Measurements from ENCODE around the gene CRPPA. TPM values are rescaled to one million over a fixed set of nuclear protein-coding genes. Genes with fewer than 3 reads are reported as not detected.

The CRPPA gene
- total and polyA plus RNA-seq, 2 of the 13 experiments (the other 11 are each of a cell fraction or from before 2014, with no cell fraction given): 0.16 to 1.3 TPM

DNA sequence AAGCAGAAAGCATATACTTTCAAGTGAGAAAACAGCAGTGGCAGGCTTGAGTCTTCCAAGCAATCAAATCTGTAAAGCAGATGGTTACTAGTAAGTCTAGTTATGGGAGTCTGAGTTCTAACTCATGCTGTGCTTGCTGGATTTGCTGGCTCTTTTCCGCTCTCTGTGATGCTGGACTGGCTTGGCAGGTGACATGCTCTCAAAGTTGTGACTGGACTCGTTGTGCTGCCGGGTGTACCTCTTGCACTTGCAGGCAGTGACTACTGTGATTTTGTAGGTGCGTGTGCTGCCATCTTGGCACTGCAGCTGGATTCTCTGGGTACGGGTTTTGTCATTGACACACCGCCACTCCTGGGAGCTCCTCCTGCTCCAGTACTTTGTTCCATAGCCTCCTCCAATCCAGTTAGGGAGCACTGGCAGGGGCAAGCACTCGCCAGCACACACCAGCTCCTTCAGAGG lies 41.1 kb upstream of the CRPPA start (continued):
- TF ChIP-seq MYC (CRISPR knock-in tag; IDR thresholded peaks at IDR 0.05; ENCODE audit: borderline replicate concordance): no peak
- no peak for TF ChIP-seq ZSCAN9 (CRISPR knock-in tag; IDR thresholded peaks at IDR 0.05; ENCODE audit: borderline replicate concordance)
- TF ChIP-seq, protein P1, sequence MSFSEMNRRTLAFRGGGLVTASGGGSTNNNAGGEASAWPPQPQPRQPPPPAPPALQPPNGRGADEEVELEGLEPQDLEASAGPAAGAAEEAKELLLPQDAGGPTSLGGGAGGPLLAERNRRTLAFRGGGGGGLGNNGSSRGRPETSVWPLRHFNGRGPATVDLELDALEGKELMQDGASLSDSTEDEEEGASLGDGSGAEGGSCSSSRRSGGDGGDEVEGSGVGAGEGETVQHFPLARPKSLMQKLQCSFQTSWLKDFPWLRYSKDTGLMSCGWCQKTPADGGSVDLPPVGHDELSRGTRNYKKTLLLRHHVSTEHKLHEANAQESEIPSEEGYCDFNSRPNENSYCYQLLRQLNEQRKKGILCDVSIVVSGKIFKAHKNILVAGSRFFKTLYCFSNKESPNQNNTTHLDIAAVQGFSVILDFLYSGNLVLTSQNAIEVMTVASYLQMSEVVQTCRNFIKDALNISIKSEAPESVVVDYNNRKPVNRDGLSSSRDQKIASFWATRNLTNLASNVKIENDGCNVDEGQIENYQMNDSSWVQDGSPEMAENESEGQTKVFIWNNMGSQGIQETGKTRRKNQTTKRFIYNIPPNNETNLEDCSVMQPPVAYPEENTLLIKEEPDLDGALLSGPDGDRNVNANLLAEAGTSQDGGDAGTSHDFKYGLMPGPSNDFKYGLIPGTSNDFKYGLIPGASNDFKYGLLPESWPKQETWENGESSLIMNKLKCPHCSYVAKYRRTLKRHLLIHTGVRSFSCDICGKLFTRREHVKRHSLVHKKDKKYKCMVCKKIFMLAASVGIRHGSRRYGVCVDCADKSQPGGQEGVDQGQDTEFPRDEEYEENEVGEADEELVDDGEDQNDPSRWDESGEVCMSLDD (CRISPR knock-in tag; IDR thresholded peaks at IDR 0.05; ENCODE audit: borderline replicate concordance): no peak
- no peak for TF ChIP-seq MED13 (CRISPR knock-in tag; IDR thresholded peaks at IDR 0.05)
- TF ChIP-seq, protein P2, sequence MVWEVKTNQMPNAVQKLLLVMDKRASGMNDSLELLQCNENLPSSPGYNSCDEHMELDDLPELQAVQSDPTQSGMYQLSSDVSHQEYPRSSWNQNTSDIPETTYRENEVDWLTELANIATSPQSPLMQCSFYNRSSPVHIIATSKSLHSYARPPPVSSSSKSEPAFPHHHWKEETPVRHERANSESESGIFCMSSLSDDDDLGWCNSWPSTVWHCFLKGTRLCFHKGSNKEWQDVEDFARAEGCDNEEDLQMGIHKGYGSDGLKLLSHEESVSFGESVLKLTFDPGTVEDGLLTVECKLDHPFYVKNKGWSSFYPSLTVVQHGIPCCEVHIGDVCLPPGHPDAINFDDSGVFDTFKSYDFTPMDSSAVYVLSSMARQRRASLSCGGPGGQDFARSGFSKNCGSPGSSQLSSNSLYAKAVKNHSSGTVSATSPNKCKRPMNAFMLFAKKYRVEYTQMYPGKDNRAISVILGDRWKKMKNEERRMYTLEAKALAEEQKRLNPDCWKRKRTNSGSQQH (CRISPR knock-in tag; IDR thresholded peaks at IDR 0.05; ENCODE audit: low read depth): no peak
- TF ChIP-seq ZNF17 (CRISPR knock-in tag; IDR thresholded peaks at IDR 0.05): no peak

- no peaks in the 10 kb centered on the region for H4K20me1 ChIP-seq (ENCODE audit: insufficient read depth, low read length)
- no peak overlapping the region for H3K27ac ChIP-seq (ENCODE audit: extremely low read length, insufficient read depth, low read length)
- FAIRE-seq (no peak), ATAC-seq (no peak), DNase-seq (ENCODE audit: low spot score) (no peak)
- TF ChIP-seq ZNF598 (CRISPR knock-in tag; IDR thresholded peaks at IDR 0.05; ENCODE audit: borderline replicate concordance) (no peak), ZNF30 (CRISPR knock-in tag; IDR thresholded peaks at IDR 0.05) (no peak), NCOR1 (IDR thresholded peaks at IDR 0.05; ENCODE audit: borderline replicate concordance, low read length) (no peak)
- TF ChIP-seq, protein P3, sequence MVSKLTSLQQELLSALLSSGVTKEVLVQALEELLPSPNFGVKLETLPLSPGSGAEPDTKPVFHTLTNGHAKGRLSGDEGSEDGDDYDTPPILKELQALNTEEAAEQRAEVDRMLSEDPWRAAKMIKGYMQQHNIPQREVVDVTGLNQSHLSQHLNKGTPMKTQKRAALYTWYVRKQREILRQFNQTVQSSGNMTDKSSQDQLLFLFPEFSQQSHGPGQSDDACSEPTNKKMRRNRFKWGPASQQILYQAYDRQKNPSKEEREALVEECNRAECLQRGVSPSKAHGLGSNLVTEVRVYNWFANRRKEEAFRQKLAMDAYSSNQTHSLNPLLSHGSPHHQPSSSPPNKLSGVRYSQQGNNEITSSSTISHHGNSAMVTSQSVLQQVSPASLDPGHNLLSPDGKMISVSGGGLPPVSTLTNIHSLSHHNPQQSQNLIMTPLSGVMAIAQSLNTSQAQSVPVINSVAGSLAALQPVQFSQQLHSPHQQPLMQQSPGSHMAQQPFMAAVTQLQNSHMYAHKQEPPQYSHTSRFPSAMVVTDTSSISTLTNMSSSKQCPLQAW (CRISPR knock-in tag; IDR thresholded peaks at IDR 0.05): no peak
- TF ChIP-seq, protein P4, sequence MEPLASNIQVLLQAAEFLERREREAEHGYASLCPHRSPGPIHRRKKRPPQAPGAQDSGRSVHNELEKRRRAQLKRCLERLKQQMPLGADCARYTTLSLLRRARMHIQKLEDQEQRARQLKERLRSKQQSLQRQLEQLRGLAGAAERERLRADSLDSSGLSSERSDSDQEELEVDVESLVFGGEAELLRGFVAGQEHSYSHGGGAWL (CRISPR knock-in tag; IDR thresholded peaks at IDR 0.05): no peak
- WGBS (ENCODE audit: low lambda C conversion rate): 26% methylated on average over 2 of the region's 2 CpGs
- no peaks in the 10 kb centered on the region for H3K9me3 ChIP-seq (ENCODE audit: low read length)
- H3K36me3 ChIP-seq (replicated peaks in 1 of 2; ENCODE audit: control insufficient read depth in 1 of 2, insufficient read depth in 2 of 2, low read length in 2 of 2): no peaks in the 10 kb centered on the region
- H3K4me2 ChIP-seq (ENCODE audit: low read depth, low read length): no peak overlapping the region
- no peaks in the 10 kb centered on the region for H3K79me2 ChIP-seq (ENCODE audit: insufficient read depth, low read length)
- H3K27me3 ChIP-seq (ENCODE audit: control insufficient read depth in 1 of 2, insufficient read depth in 2 of 2, low read length in 2 of 2): no peaks in the 10 kb centered on the region
- CTCF ChIA-PET (ENCODE audit: low intra/inter-chr PET ratio, low total read pairs): no interaction called here
- intact Hi-C loops (cut with micrococcal nuclease; ENCODE audit: unreplicated experiment) (no loop called here), in situ Hi-C loops (cut with HindIII; ENCODE audit: extremely low pct_ligation_motif_present, low pct_unique_long_range_greater_than_20kb) (no loop called here)
- BruUV-seq (replicated peaks): no TSS peak
- H3K4me3 ChIP-seq (replicated peaks in 1 of 3; ENCODE audit: insufficient read depth in 1 of 3, low read depth in 2 of 3, low read length in 3 of 3): no peak overlapping the region
- H3K9ac ChIP-seq (ENCODE audit: insufficient read depth, low read depth, low read length): no peak overlapping the region
- POLR2A ChIA-PET: no interaction called here
- no peaks in the 10 kb centered on the region for H3K4me1 ChIP-seq (ENCODE audit: insufficient read depth, low read length)
- no peak overlapping the region for H2AFZ ChIP-seq (ENCODE audit: low read length)
Measured at GRCh38 chr7:16460789-16461493, 39.6 kb upstream of the CRPPA start.
